Stimulated activated CD8-positive, alpha-beta memory T cell treated with anti-CD3 and anti-CD28 coated beads, Interleukin-15, amount 100 ng/mL, for 48 hours (primary cell): Measurements from ENCODE around the gene USPL1.
"Not testable (repeated sequence)": the region's sequence is repeated elsewhere in the genome, so short reads cannot be mapped to it uniquely, and the experiment has no call there.

Experiments used
- DNase-seq, 2 donors: peaks; one replicate each; pipeline ENCODE4 v3.0.0-alpha.2; 2020; ENCODE audit warnings: low read depth in 2 of 2

USPL1 gene

GRCh38 chr13:30617315-30618185 lies at the start of gene USPL1:
Gene USPL1 (plus strand): TSS chr13:30617920. CDS start chr13:30621141, 3,221 bp downstream.
- peak; percentile 99 for DNase-seq

GRCh38 chr13:30569901-30570576 lies 47.7 kb upstream of the USPL1 start:
- no peak for DNase-seq

GRCh38 chr13:30570691-30571090 lies 47.0 kb upstream of the USPL1 start:
- no peak for DNase-seq

- DNase-seq, result no peak
Observed at GRCh38 chr13:30572859-30573275, 44.9 kb upstream of the USPL1 start.

- DNase-seq, result peak; percentile 14 to 15
Observed at GRCh38 chr13:30576528-30576927, 41.2 kb upstream of the USPL1 start.

- DNase-seq, result peak; percentile 34 to 47
Observed at GRCh38 chr13:30577401-30577852, 40.3 kb upstream of the USPL1 start.

- no peak for DNase-seq
Observed at GRCh38 chr13:30580852-30581502, 36.7 kb upstream of the USPL1 start.

GRCh38 chr13:30581582-30581981 lies 36.1 kb upstream of the USPL1 start:
- no peak for DNase-seq

GRCh38 chr13:30584051-30584731 lies 33.5 kb upstream of the USPL1 start:
- no peak for DNase-seq

GRCh38 chr13:30585748-30586262 lies 31.9 kb upstream of the USPL1 start:
- DNase-seq, result no peak

GRCh38 chr13:30587231-30587630 lies 30.5 kb upstream of the USPL1 start:
- no peak for DNase-seq

- no peak for DNase-seq
Observed at GRCh38 chr13:30587739-30588138, 30.0 kb upstream of the USPL1 start.

GRCh38 chr13:30593001-30593400 lies 24.7 kb upstream of the USPL1 start:
- DNase-seq, result no peak

GRCh38 chr13:30600496-30600895 lies 17.2 kb upstream of the USPL1 start:
- DNase-seq, result no peak

- DNase-seq, result no peak
Observed at GRCh38 chr13:30601836-30602235, 15.9 kb upstream of the USPL1 start.

- DNase-seq, result no peak
Observed at GRCh38 chr13:30605052-30605451, 12.7 kb upstream of the USPL1 start.

- DNase-seq, result not testable (repeated sequence)
Observed at GRCh38 chr13:30607186-30607585, 10.5 kb upstream of the USPL1 start.

GRCh38 chr13:30607908-30608307 lies 9.8 kb upstream of the USPL1 start:
- peak; percentile 28 to 41 for DNase-seq

- no peak for DNase-seq
Observed at GRCh38 chr13:30608364-30608763, 9.4 kb upstream of the USPL1 start.

GRCh38 chr13:30610311-30610710 lies 7.4 kb upstream of the USPL1 start:
- DNase-seq, result no peak

GRCh38 chr13:30615481-30615865 lies 2.2 kb upstream of the USPL1 start:
- no peak for DNase-seq
